ENCODE data around the gene ZDHHC11. TPM values are rescaled to one million over a fixed set of nuclear protein-coding genes. Genes with fewer than 3 reads are reported as not detected.
A peak's percentile ranks its signal among the peaks of the same experiment; 100 is the strongest.
"Not testable (repeated sequence)": the region's sequence is repeated elsewhere in the genome, so short reads cannot be mapped to it uniquely, and the experiment has no call there.

Gene ZDHHC11
- total RNA-seq, 4 donors from 2014 or later = 1.1 to 7.0 (median 3.3) TPM

GRCh38 chr5:838431-838851 is 12.3 kb downstream of the ZDHHC11 start:
- H3K27me3 ChIP-seq; intact Hi-C loops (cut with DNase I): not testable (repeated sequence)
- WGBS, 2 donors = 71 to 95% methylated on average over 3 to 4 of the region's 10 CpGs

GRCh38 chr5:837621-838121 is 13.1 kb downstream of the ZDHHC11 start:
- WGBS, 2 donors = no CpG with 5 or more reads among the region's 14 CpGs
- DNase-seq; H3K36me3 ChIP-seq; H3K9me3 ChIP-seq; H3K4me3 ChIP-seq; intact Hi-C loops (cut with DNase I); H3K27me3 ChIP-seq; H3K27ac ChIP-seq: not testable (repeated sequence)
- peaks cover 0 to 37% (median 8%) of the 10 kb centered on the region in 3 donors for H3K4me1 ChIP-seq

More at GRCh38 chr5:838431-838851, 12.3 kb downstream of the ZDHHC11 start:
- H3K36me3 ChIP-seq, H3K27ac ChIP-seq, H3K9me3 ChIP-seq, DNase-seq, H3K4me3 ChIP-seq: not testable (repeated sequence)
- H3K4me1 ChIP-seq = peaks cover 0 to 37% (median 8%) of the 10 kb centered on the region in 3 donors
- TF ChIP-seq CTCF (IDR thresholded peaks at IDR 0.05) = peak in 1 of 6 experiments; percentile 6

- H3K27ac ChIP-seq; H3K27me3 ChIP-seq; intact Hi-C loops (cut with DNase I); DNase-seq; H3K4me3 ChIP-seq; H3K9me3 ChIP-seq; H3K36me3 ChIP-seq: not testable (repeated sequence)
- WGBS, 2 donors = 58 to 71% methylated on average over 7 of the region's 7 CpGs
- H3K4me1 ChIP-seq = peaks cover 0 to 30% (median 8%) of the 10 kb centered on the region in 3 donors
Measured at GRCh38 chr5:835933-836612, 14.7 kb downstream of the ZDHHC11 start.

- WGBS, 2 donors = 81 to 86% methylated on average over 2 of the region's 2 CpGs
- H3K27ac ChIP-seq; H3K36me3 ChIP-seq; DNase-seq; H3K9me3 ChIP-seq; H3K27me3 ChIP-seq; intact Hi-C loops (cut with DNase I); H3K4me3 ChIP-seq: not testable (repeated sequence)
- peaks cover 0 to 20% (median 0%) of the 10 kb centered on the region in 3 donors for H3K4me1 ChIP-seq
Measured at GRCh38 chr5:834013-834412, 16.8 kb downstream of the ZDHHC11 start.

GRCh38 chr5:828194-828593 is 22.6 kb downstream of the ZDHHC11 start:
- WGBS, 2 donors = 100% methylated on average over 1 to 2 of the region's 19 CpGs
- DNase-seq; intact Hi-C loops (cut with DNase I): not testable (repeated sequence)

GRCh38 chr5:825544-825943 is 25.2 kb downstream of the ZDHHC11 start:
- H3K4me3 ChIP-seq; DNase-seq; H3K27me3 ChIP-seq; intact Hi-C loops (cut with DNase I); H3K36me3 ChIP-seq; H3K27ac ChIP-seq; H3K9me3 ChIP-seq; H3K4me1 ChIP-seq: not testable (repeated sequence)
- 11% methylated on average over 1 of the region's 1 CpG; no CpG with 5 or more reads in 1 of the 2 donors for WGBS, 2 donors

More at GRCh38 chr5:828194-828593, 22.6 kb downstream of the ZDHHC11 start:
- H3K9me3 ChIP-seq, H3K4me1 ChIP-seq, H3K27me3 ChIP-seq, H3K36me3 ChIP-seq, H3K27ac ChIP-seq, H3K4me3 ChIP-seq: not testable (repeated sequence)

GRCh38 chr5:821504-821903 is 29.3 kb downstream of the ZDHHC11 start:
- Histone ChIP-seq H3K27ac (no peak overlapping the region), H3K27me3 (no peaks in the 10 kb centered on the region), H3K4me1 (no peaks in the 10 kb centered on the region), H3K4me3 (no peak overlapping the region), H3K36me3 (no peaks in the 10 kb centered on the region), H3K9me3 (no peaks in the 10 kb centered on the region)
- WGBS, 2 donors = 86 to 87% methylated on average over 8 of the region's 8 CpGs
- TF ChIP-seq POLR2A (IDR thresholded peaks at IDR 0.05) (no peak), CTCF (IDR thresholded peaks at IDR 0.05) (no peak)
- intact Hi-C loops (cut with DNase I) = no loop called here
- no peak for DNase-seq

Measured in esophagus squamous epithelium (tissue), 5 donors.